D721Med (cell line): ENCODE measurements around the gene TAF1C.

Source experiments
- DNase-seq: peaks from one replicate; pipeline ENCODE4 v3.0.0; 2011; ENCODE audit warnings: low spot score; ENCODE audit not compliant: insufficient read length
- FAIRE-seq: peaks from 2 replicates; lab custom pipeline; 2011; peaks lifted over from hg19 to GRCh38; lab: Jason Lieb, UNC
- CTCF ChIP-seq: IDR thresholded peaks from 2 replicates; pipeline ENCODE4 v1.5.1; 2012; ENCODE audit warnings: mild to moderate bottlenecking, control low read depth; ENCODE audit not compliant: insufficient read depth; ENCODE audit errors: missing control alignments

The TAF1C gene, protein sequence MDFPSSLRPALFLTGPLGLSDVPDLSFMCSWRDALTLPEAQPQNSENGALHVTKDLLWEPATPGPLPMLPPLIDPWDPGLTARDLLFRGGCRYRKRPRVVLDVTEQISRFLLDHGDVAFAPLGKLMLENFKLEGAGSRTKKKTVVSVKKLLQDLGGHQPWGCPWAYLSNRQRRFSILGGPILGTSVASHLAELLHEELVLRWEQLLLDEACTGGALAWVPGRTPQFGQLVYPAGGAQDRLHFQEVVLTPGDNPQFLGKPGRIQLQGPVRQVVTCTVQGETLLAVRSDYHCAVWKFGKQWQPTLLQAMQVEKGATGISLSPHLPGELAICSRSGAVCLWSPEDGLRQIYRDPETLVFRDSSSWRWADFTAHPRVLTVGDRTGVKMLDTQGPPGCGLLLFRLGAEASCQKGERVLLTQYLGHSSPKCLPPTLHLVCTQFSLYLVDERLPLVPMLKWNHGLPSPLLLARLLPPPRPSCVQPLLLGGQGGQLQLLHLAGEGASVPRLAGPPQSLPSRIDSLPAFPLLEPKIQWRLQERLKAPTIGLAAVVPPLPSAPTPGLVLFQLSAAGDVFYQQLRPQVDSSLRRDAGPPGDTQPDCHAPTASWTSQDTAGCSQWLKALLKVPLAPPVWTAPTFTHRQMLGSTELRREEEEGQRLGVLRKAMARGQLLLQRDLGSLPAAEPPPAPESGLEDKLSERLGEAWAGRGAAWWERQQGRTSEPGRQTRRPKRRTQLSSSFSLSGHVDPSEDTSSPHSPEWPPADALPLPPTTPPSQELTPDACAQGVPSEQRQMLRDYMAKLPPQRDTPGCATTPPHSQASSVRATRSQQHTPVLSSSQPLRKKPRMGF

DNA sequence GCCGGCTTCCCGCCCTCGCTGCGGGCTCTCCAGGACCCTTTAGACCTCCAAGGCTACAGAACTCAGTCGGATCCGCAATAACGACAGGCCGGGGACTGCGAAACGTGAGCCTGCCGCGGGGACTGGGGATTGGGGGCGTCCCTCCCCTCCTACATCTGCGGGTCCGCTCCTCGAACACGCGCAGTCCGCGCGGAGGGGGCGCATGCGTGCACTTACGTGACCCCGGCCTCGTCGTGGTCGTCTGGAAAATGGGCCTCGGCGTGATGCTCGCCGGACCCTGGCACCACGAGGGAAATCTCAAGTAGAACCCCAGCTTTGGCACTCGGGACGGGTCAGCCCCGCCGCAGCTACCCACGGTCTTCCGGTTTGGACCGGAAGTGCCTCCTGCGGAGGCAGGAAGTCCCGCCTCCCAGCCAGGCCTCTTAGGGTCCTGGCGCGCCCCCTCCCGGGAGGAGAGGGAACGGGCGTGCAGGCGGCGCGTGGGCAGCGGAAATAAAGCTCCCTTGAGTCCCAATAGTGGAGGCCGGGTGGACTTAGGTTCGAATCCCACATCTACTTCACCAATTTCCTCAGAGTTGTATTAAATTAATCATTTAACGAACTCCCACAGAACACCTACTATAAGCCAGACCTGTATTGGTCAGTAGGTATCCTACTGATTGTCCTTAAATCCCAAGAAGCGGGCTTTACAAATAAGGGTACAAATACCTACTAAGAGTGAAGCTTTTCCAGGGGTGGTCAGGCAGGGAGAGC lies at the start of gene TAF1C:
TAF1C (minus strand) TSS at position 373 of the 753 bp plus-strand sequence. CDS start 2,069 bp downstream, outside the sequence.
- peak; percentile 86 for TF ChIP-seq CTCF
- FAIRE-seq: no peak
- DNase-seq: peak; percentile 67

DNA sequence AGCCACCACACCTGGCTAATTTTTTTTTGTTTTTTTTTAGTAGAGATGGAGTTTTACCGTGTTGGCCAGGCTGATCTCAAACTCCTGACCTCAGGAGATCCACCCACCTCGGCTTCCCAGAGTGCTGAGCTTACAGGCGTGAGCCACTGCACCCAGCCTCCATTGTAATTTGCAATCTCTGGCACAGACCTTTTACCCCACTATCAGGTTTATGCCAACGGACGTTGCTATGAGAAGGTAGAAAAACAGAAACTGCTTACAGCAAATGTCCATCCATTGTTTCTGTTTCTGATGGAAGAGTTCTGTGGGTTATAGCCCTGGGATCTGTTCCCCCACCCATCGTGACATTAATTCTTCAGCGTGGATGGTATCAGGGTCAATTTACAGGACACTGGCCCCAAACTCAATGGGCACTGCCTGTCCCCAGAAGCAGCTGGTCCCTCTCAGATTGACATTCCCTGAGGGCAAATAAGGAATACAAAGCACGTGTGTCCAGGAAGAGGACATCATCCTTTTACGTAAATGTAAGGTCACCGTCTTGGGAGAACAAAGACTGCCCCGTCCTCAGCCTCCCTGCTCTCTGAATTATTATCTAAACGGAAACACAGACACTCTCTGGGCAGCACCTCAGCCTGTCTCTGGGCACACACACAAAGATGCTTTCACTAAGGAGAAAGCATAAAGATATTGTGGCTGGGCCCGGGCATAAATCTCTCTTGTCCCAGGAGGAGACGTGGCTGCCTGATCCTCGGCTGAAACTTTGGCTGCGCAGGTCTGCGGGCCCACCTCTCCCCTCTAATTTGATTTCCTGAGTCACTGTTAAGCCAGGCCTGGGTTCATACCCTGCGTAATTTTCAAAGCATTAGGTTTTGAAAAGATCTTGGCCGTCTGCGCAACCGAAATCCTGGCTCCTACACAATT lies 47.7 kb upstream of the TAF1C start:
- no peak for FAIRE-seq
- TF ChIP-seq CTCF: no peak
- DNase-seq: no peak

GRCh38 chr16:84233748-84234147 lies 46.9 kb upstream of the TAF1C start:
- DNase-seq: no peak
- no peak for FAIRE-seq
- no peak for TF ChIP-seq CTCF

DNA sequence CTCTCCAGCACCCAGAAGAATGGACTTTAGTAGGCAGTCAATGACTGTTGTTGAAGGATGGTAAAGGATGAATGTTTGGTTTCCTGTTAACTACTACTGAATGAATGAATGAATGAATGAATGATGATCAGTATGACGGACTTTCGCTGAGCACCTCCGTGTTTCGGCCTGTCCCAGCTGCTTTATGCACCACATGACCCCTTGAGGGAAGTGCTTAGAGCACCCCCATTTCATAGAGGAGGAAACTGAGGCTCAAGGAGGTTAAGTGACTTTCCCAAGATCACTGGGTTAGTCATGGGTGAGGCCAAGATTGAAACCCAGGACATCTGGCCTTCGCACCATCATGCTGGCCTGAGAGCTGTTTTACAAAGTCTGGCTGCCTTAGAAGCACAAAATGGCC lies 46.1 kb upstream of the TAF1C start:
- no peak for TF ChIP-seq CTCF
- DNase-seq: no peak
- FAIRE-seq: no peak

GRCh38 chr16:84232060-84232459 lies 45.2 kb upstream of the TAF1C start:
- DNase-seq (no peak), FAIRE-seq (no peak)
- no peak for TF ChIP-seq CTCF

GRCh38 chr16:84229471-84229870 lies 42.6 kb upstream of the TAF1C start:
- FAIRE-seq (no peak), DNase-seq (no peak)
- TF ChIP-seq CTCF: no peak
